Measurements from ENCODE around the gene PDZD8. TPM values are rescaled to one million over a fixed set of nuclear protein-coding genes. Genes with fewer than 3 reads are reported as not detected.

PDZD8 gene
- total and polyA plus RNA-seq, 8 donors = 3.5 to 60.5 (median 15.4) TPM

- WGBS, 5 donors = 66 to 73% (median 68%) methylated on average over 4 of the region's 4 CpGs
- TF ChIP-seq POLR2A (IDR thresholded peaks at IDR 0.05) = no peak
- no peak for TF ChIP-seq EP300 (IDR thresholded peaks at IDR 0.05)
- TF ChIP-seq, protein P1, sequence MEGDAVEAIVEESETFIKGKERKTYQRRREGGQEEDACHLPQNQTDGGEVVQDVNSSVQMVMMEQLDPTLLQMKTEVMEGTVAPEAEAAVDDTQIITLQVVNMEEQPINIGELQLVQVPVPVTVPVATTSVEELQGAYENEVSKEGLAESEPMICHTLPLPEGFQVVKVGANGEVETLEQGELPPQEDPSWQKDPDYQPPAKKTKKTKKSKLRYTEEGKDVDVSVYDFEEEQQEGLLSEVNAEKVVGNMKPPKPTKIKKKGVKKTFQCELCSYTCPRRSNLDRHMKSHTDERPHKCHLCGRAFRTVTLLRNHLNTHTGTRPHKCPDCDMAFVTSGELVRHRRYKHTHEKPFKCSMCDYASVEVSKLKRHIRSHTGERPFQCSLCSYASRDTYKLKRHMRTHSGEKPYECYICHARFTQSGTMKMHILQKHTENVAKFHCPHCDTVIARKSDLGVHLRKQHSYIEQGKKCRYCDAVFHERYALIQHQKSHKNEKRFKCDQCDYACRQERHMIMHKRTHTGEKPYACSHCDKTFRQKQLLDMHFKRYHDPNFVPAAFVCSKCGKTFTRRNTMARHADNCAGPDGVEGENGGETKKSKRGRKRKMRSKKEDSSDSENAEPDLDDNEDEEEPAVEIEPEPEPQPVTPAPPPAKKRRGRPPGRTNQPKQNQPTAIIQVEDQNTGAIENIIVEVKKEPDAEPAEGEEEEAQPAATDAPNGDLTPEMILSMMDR (IDR thresholded peaks at IDR 0.05) = no peak
- TF ChIP-seq POLR2AphosphoS5 (IDR thresholded peaks at IDR 0.05) = no peak
These were observed 35.3 kb upstream of the PDZD8 start for GRCh38 chr10:117410557-117410956.

DNA sequence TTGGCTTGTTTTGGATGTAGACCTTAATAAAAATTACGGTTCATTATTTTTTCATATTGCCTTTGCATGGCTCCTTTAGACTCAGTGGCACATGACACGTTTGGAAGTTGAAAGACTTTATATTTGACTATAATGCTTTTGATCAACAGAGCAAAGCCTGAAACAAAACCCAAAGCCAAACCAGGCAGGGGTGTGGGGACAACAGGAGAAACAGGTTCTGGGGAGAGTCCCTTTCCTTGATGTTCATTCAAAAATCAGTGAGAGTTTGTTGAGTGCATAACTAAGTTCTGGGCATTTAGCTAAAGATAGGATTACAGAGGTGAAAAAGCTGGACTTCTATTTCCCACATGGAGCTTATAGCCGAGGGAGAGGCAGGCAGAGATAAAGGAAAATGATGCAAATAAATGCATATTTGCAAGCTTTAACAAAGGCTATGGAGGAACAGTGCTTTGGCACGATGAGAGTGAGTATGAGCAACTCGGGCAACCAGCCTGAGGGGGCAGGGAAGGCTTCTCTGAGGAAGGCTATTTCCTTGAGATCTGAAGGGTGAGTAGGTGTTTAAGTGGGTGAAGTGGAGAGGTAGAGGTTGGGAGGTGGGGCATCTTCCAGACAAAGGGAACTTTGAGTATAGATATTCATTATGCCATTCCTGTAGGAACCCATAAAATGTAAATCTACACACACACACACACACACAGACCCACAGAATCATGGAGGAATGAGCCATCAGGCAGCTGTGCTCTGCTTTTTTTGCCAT lies 34.5 kb upstream of the PDZD8 start:
- DNase-seq = no peak
- intact Hi-C loops (cut with DNase I; ENCODE audit: low total_unique reads) = no loop called here
- TF ChIP-seq POLR2AphosphoS5 (IDR thresholded peaks at IDR 0.05) = no peak
- TF ChIP-seq, protein P1 (IDR thresholded peaks at IDR 0.05) = no peak
- TF ChIP-seq POLR2A (IDR thresholded peaks at IDR 0.05) = no peak
- no peak for TF ChIP-seq EP300 (IDR thresholded peaks at IDR 0.05)
- WGBS, 5 donors = 52 to 64% (median 61%) methylated on average over 5 of the region's 5 CpGs
- Histone ChIP-seq H3K36me3 (no peaks in the 10 kb centered on the region), H3K4me1 (no peaks in the 10 kb centered on the region), H3K27ac (no peak overlapping the region), H3K4me3 (no peak overlapping the region), H3K27me3 (peaks cover 0 to 4% (median 0%) of the 10 kb centered on the region in 3 donors), H3K9me3 (no peaks in the 10 kb centered on the region)

More at GRCh38 chr10:117410557-117410956, 35.3 kb upstream of the PDZD8 start:
- Histone ChIP-seq H3K4me1 (no peaks in the 10 kb centered on the region), H3K27ac (no peak overlapping the region), H3K36me3 (no peaks in the 10 kb centered on the region), H3K9me3 (no peaks in the 10 kb centered on the region), H3K4me3 (no peak overlapping the region), H3K27me3 (peaks cover 0 to 4% (median 0%) of the 10 kb centered on the region in 3 donors)
- intact Hi-C loops (cut with DNase I; ENCODE audit: low total_unique reads) = no loop called here
- DNase-seq = no peak

DNA sequence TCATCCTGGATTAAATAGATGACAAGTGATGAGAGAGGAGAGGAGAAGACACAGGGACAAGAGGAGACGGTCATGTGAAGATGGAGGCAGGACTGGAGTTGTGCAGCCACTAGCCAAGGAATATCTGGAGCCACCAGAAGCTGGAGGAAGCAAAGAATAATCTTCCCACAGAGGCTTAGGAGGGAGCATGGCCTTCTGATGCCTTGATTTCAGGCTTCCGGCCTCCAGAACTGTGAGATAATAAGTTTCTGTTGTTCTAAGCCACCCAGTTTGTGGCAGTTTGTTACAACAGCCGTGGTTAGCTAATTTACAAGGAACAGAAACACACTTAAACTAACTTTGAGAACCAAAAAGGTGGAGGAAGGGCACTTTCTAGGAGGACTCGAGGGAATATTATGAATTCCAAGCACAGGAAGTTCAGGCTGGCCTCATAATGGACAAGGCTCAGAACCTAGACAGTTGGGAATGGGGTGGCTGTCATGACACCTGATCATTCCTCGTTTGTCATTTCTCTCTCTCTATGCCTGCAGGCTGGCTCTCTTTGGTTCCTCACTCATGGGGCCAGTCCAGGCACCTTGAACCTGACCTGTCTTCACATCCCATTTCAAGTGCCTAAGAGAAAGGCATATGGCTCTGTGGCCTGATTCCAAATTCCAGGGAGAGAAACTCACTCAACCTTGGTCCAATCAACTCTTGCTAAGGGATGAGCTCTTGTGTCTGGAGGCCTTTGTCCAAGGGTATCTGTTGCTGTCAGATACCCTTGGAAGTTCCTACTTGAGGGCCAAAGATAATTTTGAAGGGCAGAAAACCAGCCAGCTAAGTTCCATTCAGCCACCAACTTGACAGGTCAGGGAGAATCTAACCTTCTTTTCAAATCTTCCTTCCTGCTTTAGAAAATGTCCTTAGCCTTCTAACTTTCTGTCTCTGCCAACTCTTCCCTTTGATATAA lies 33.5 kb upstream of the PDZD8 start:
- Histone ChIP-seq H3K9me3 (no peaks in the 10 kb centered on the region), H3K27me3 (peaks cover 0 to 4% (median 0%) of the 10 kb centered on the region in 3 donors), H3K4me3 (no peak overlapping the region), H3K27ac (no peak overlapping the region), H3K4me1 (no peaks in the 10 kb centered on the region), H3K36me3 (no peaks in the 10 kb centered on the region)
- 69 to 81% (median 79%) methylated on average over 5 of the region's 5 CpGs for WGBS, 5 donors
- no peak for DNase-seq
- TF ChIP-seq EP300 (IDR thresholded peaks at IDR 0.05) = no peak
- TF ChIP-seq, protein P1 (IDR thresholded peaks at IDR 0.05) = no peak
- intact Hi-C loops (cut with DNase I; ENCODE audit: low total_unique reads) = no loop called here

- no peak for DNase-seq
- no peak overlapping the region for H3K27ac ChIP-seq
- WGBS, 5 donors = 76 to 87% (median 82%) methylated on average over 3 of the region's 3 CpGs
- no peaks in the 10 kb centered on the region for H3K36me3 ChIP-seq
- peaks cover 0 to 3% (median 0%) of the 10 kb centered on the region in 3 donors for H3K27me3 ChIP-seq
- TF ChIP-seq, protein P1 (IDR thresholded peaks at IDR 0.05) = no peak
- TF ChIP-seq POLR2AphosphoS5 (IDR thresholded peaks at IDR 0.05) (no peak), POLR2A (IDR thresholded peaks at IDR 0.05) (no peak), EP300 (IDR thresholded peaks at IDR 0.05) (no peak)
- no peaks in the 10 kb centered on the region for H3K9me3 ChIP-seq
- H3K4me3 ChIP-seq = no peak overlapping the region
- intact Hi-C loops (cut with DNase I; ENCODE audit: low total_unique reads) = no loop called here
- H3K4me1 ChIP-seq = no peaks in the 10 kb centered on the region
These were observed 30.5 kb upstream of the PDZD8 start for GRCh38 chr10:117405730-117406129.
